ENCODE measurements around the gene STK25.
"Not testable (repeated sequence)": the region's sequence is repeated elsewhere in the genome, so short reads cannot be mapped to it uniquely, and the experiment has no call there.

Gene STK25

GRCh38 chr2:241461693-241462677 is 46.4 kb downstream of the STK25 start:
- DNase-seq = peak; percentile 23

DNA sequence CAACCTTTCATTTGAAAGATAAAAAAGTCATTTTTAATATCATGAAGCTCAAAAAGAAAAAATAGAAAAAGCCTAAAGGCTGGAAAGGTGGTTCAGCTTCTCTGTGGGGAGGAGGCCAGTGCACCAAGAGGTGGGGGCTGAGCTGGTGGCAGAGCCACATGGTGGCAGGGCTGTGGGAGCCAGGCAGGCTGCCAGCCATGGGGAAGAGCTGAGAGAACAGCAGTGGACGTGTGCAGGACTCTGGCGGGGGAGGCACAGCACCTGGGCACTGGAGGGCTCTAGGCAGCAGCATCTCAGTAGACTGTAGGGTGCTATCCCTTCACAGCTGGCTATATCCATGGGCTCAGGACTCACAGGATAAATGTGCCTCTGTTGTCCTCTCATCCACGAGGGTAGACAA is 47.8 kb downstream of the STK25 start:
- no peak for DNase-seq

- DNase-seq = no peak
These were observed 48.9 kb downstream of the STK25 start for GRCh38 chr2:241459520-241459919.

GRCh38 chr2:241458687-241459086 is 49.7 kb downstream of the STK25 start:
- DNase-seq = no peak

DNA sequence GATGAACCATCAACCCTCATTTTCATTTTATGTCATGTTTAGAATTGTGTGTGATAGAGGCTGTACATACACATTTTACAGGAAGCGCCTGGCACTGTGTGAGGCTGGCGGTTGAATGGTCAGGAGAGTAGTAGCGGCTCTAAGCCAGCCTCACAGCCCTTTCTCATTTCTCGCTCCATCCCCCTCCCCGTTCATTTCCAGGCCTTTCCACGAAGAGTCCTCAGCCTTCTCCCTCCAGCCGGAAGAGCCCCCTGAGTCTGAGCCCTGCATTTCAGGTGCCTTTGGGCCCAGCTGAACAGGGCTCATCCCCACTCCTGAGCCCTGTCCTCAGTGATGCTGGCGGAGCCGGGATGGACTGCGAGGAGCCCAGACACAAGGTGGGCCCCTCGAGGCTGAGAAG is 51.8 kb downstream of the STK25 start:
- no peak for DNase-seq

GRCh38 chr2:241454837-241455485 is 53.4 kb downstream of the STK25 start:
- no peak for DNase-seq

- not testable (repeated sequence) for DNase-seq
These were observed 54.5 kb downstream of the STK25 start for GRCh38 chr2:241453919-241454318.

GRCh38 chr2:241451840-241452506 is 56.4 kb downstream of the STK25 start:
- DNase-seq = no peak

DNA sequence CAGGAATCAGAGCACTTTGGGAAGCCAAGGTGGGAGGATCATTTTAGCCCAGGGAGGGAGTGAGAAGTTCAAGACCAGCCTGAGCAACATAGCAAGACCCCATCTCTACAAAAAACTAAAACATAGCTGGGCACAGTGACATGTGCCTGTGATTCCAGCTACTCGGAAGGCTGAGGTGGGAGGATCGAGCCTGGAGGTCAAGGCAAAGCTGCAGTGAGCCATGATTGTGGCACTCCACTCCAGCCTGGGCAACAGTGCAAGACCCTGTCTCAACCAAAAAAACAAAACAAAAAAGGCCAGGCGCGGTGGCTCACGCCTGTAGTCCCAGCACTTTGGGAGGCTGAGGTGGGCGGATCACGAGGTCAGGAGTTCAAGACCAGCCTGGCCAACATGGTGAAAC is 58.3 kb downstream of the STK25 start:
- not testable (repeated sequence) for DNase-seq

- DNase-seq = no peak
These were observed 63.0 kb downstream of the STK25 start for GRCh38 chr2:241445426-241445825.

DNA sequence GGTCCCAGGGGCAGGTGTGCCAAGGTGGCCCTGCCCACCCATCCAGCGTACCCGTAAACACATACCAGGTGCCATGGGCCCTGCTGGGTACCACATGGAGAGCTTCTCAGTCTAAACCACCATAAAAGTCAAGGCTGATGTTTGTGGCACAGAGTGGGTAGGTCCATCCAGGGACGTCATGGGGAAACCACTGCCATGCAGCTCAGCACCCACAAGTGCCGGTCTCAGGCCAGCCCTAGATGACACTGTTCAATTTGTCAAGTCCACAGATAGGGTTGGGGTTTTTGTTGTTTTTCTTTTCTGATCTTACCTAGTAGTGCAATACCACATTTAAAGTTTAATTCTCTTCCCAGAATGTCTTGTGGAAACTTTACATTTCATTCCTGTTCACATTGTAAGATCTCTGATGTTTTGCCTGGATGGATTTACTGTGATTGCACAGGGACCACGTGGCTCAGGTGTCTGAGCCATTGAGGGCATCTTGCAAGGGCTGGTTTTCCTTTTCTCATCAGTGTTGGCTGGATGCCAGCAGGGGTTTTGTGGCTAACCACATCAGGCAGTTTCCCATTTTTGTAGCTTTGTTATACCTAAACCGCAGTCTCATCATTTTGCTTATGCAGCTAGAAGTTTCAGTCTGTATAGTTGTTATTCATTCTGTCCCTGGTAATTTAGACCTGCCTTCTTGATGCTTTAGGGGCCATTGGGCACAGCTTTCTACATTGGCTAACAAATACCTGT is 64.7 kb downstream of the STK25 start:
- no peak for DNase-seq

All from DMS53 (cell line).